Measurements from ENCODE around the gene RPS6KB2. TPM values are rescaled to one million over a fixed set of nuclear protein-coding genes. Genes with fewer than 3 reads are reported as not detected.
A peak's percentile ranks its signal among the peaks of the same experiment; 100 is the strongest.

RPS6KB2 gene
- polyA plus RNA-seq, 1 donor (not counting 4 experiments of a cell fraction or from before 2014, with no cell fraction given), result 61.4 TPM

DNA sequence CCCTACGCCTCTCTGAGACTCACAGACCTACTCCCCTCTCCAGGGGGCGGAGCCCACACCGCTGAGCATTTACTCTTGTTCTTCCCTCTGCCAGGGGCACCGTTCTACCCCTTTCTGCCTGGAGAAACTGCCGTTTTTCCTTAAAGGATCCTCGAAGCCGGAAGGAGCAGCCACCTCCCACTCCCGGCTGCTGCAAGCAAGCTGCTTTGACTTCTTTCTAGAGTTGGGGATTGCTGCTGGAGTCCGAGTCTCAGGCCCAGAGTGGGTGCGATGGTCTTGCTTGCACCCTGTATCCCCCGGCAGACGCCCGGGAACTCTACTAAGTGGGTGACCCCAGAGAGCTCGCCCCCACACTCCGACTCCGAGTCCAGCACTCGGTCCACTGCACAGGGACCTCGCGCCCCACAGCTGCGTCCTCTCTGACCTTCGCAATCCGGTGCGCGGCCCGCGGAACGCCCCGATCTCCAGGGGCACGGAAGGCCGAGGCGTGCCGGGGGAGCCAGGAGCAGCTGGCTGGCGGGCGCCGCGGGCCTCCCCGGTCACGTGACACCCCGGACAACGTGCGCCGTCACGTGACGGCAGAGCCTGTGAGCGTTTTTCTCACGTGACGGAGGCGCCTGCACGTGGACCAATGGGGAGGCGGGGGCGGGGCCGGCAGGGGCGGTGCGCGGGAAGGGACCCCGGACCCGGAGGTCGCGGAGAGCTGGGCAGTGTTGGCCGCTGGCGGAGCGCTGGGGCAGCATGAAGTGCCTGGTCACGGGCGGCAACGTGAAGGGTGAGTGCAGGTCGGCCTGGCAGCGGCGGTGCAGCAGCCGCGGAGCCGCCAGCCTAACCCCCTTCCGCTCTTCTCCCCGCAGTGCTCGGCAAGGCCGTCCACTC is 36.8 kb upstream of the RPS6KB2 start, which contains the start of gene RAD9A:
RAD9A (plus strand) TSS at position 683 of the 879 bp plus-strand sequence; CDS start at position 742, 59 bp downstream.
- Histone ChIP-seq H3K4me3 (ENCODE audit: control insufficient read depth in 2 of 3, extremely low read depth in 1 of 3, insufficient read depth in 2 of 3, low read depth in 1 of 3, low read length in 3 of 3) (peak within 1 kb of the TSS; percentile 80 to 97 (median 89)), H3K36me3 (ENCODE audit: control insufficient read depth in 2 of 2, extremely low read depth in 1 of 2, insufficient read depth in 2 of 2, low read length in 2 of 2) (peaks cover 5 to 14% of the 10 kb centered on the region in 2 experiments), H3K9ac (ENCODE audit: control insufficient read depth, extremely low read depth, insufficient read depth, low read length) (peak within 1 kb of the TSS; percentile 93), H3K79me2 (ENCODE audit: control insufficient read depth, insufficient read depth, low read length) (peaks cover 10% of the 10 kb centered on the region), H3K9me3 (ENCODE audit: control insufficient read depth, low read depth, low read length) (no peaks in the 10 kb centered on the region), H4K20me1 (ENCODE audit: control insufficient read depth, extremely low read depth, insufficient read depth, low read length) (no peaks in the 10 kb centered on the region), H3K4me1 (ENCODE audit: control insufficient read depth, extremely low read depth, insufficient read depth, low read length) (peaks cover 11% of the 10 kb centered on the region), H3K4me2 (ENCODE audit: control insufficient read depth, extremely low read depth, insufficient read depth, low read depth, low read length) (peak within 1 kb of the TSS; percentile 100), H3K9me1 (ENCODE audit: control insufficient read depth, extremely low read depth, insufficient read depth, low read length) (no peaks in the 10 kb centered on the region), H2AFZ (ENCODE audit: control insufficient read depth, low read length) (peak within 1 kb of the TSS; percentile 95), H3K27me3 (ENCODE audit: control insufficient read depth, extremely low read depth, insufficient read depth, low read length) (no peaks in the 10 kb centered on the region), H3K27ac (ENCODE audit: control insufficient read depth, insufficient read depth, low read length) (peak within 1 kb of the TSS; percentile 76)
- dilution Hi-C loops (cut with MboI; ENCODE audit: extremely low pct_ligation_motif_present, low sequenced_read_pairs), result no loop called here
- FAIRE-seq, result no peak
- no peak for TF ChIP-seq EZH2 (IDR thresholded peaks at IDR 0.05; ENCODE audit: low read length)
- TF ChIP-seq, protein P1, sequence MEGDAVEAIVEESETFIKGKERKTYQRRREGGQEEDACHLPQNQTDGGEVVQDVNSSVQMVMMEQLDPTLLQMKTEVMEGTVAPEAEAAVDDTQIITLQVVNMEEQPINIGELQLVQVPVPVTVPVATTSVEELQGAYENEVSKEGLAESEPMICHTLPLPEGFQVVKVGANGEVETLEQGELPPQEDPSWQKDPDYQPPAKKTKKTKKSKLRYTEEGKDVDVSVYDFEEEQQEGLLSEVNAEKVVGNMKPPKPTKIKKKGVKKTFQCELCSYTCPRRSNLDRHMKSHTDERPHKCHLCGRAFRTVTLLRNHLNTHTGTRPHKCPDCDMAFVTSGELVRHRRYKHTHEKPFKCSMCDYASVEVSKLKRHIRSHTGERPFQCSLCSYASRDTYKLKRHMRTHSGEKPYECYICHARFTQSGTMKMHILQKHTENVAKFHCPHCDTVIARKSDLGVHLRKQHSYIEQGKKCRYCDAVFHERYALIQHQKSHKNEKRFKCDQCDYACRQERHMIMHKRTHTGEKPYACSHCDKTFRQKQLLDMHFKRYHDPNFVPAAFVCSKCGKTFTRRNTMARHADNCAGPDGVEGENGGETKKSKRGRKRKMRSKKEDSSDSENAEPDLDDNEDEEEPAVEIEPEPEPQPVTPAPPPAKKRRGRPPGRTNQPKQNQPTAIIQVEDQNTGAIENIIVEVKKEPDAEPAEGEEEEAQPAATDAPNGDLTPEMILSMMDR (optimal IDR thresholded peaks at IDR 0.05 in 1 of 3, IDR thresholded peaks at IDR 0.05 in 1 of 3, conservative IDR thresholded peaks at IDR 0.05 in 1 of 3; ENCODE audit: extremely low read depth in 1 of 3, insufficient read depth in 2 of 3, low read length in 3 of 3), result no peak
- peak; percentile 61 for DNase-seq (ENCODE audit: low read depth, low spot score)

DNA sequence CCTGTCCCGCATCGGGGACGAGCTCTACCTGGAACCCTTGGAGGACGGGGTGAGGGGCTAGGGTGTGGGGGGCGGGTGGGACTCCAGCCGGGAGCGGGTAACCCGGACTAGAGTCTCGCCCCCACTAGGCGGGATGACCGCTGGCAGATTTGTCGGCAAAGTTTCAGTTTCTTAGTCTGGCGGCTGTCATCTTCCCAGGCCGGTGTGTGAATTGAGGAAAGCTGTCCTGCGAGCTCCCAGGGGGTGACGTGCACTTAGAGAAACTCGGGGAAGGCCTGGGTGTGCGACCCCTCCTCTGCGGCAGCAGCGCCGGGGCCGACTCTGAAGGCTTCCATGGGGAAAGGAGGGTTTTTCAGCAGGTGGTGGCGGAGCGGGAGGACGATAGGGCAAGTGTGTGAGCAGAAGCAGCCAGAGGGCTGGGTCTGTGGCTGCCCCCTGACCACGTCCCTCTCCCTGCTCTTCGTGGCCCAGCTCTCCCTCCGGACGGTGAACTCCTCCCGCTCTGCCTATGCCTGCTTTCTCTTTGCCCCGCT is 36.0 kb upstream of the RPS6KB2 start:
- no peaks in the 10 kb centered on the region for H4K20me1 ChIP-seq (ENCODE audit: control insufficient read depth, extremely low read depth, insufficient read depth, low read length)
- DNase-seq (ENCODE audit: low read depth, low spot score) (no peak), FAIRE-seq (no peak)
- TF ChIP-seq EZH2 (IDR thresholded peaks at IDR 0.05; ENCODE audit: low read length), result no peak
- TF ChIP-seq, protein P1 (optimal IDR thresholded peaks at IDR 0.05 in 1 of 3, IDR thresholded peaks at IDR 0.05 in 1 of 3, conservative IDR thresholded peaks at IDR 0.05 in 1 of 3; ENCODE audit: extremely low read depth in 1 of 3, insufficient read depth in 2 of 3, low read length in 3 of 3), result no peak
- peak overlapping the region; percentile 54 for H3K27ac ChIP-seq (ENCODE audit: control insufficient read depth, insufficient read depth, low read length)
- H3K9ac ChIP-seq (ENCODE audit: control insufficient read depth, extremely low read depth, insufficient read depth, low read length), result peak overlapping the region; percentile 80
- H3K36me3 ChIP-seq (ENCODE audit: control insufficient read depth in 2 of 2, extremely low read depth in 1 of 2, insufficient read depth in 2 of 2, low read length in 2 of 2), result peaks cover 8 to 15% of the 10 kb centered on the region in 2 experiments
- no peaks in the 10 kb centered on the region for H3K9me3 ChIP-seq (ENCODE audit: control insufficient read depth, low read depth, low read length)
- peak overlapping the region; percentile 100 for H3K4me2 ChIP-seq (ENCODE audit: control insufficient read depth, extremely low read depth, insufficient read depth, low read depth, low read length)
- no peaks in the 10 kb centered on the region for H3K27me3 ChIP-seq (ENCODE audit: control insufficient read depth, extremely low read depth, insufficient read depth, low read length)
- H3K4me1 ChIP-seq (ENCODE audit: control insufficient read depth, extremely low read depth, insufficient read depth, low read length), result peaks cover 11% of the 10 kb centered on the region
- no peaks in the 10 kb centered on the region for H3K9me1 ChIP-seq (ENCODE audit: control insufficient read depth, extremely low read depth, insufficient read depth, low read length)
- peak overlapping the region; percentile 80 to 97 (median 89) for H3K4me3 ChIP-seq (ENCODE audit: control insufficient read depth in 2 of 3, extremely low read depth in 1 of 3, insufficient read depth in 2 of 3, low read depth in 1 of 3, low read length in 3 of 3)
- dilution Hi-C loops (cut with MboI; ENCODE audit: extremely low pct_ligation_motif_present, low sequenced_read_pairs), result no loop called here
- peaks cover 10% of the 10 kb centered on the region for H3K79me2 ChIP-seq (ENCODE audit: control insufficient read depth, insufficient read depth, low read length)
- peak overlapping the region; percentile 95 for H2AFZ ChIP-seq (ENCODE audit: control insufficient read depth, low read length)

Measured in keratinocyte (primary cell).